IMR-90 (cell line): ENCODE measurements around the gene CALU. TPM values are rescaled to one million over a fixed set of nuclear protein-coding genes. Genes with fewer than 3 reads are reported as not detected.

ENCODE experiments used
- ATAC-seq: fragments of 200-7000 bp; cut with Tn5 transposase; 2 replicates; pipeline ENCODE4 v1.9.1; 2020; ENCODE audit warnings: low read depth, mild to moderate bottlenecking, moderate library complexity
- BruUV-seq: library from RNA; stranded (reverse); fragments of 400-500 nt; replicated peaks from 2 replicates; lab custom pipeline; 2021; lab: Mats Ljungman, UMichigan
- CTCF ChIA-PET: fragments of 300-600 bp; formaldehyde crosslinking; extraction: SDS; loops from one replicate; lab custom pipeline; 2021; ENCODE audit warnings: antibody characterized with exemption; lab: Yijun Ruan, JAX
- POLR2A ChIA-PET: fragments of 300-600 bp; sonication (Branson Sonifier 250); formaldehyde crosslinking; loops from one replicate; lab custom pipeline; 2022; ENCODE audit warnings: antibody characterized with exemption; ENCODE audit not compliant: unreplicated experiment; lab: Charles Lee
- DNase-seq: peaks from one replicate; pipeline ENCODE4 v3.0.0; 2013
- H2AFZ ChIP-seq: replicated peaks from 2 replicates; pipeline ENCODE3; 2013; ENCODE audit warnings: low read length, mild to moderate bottlenecking; ENCODE audit not compliant: poor library complexity
- H2AK5ac ChIP-seq: 2 replicates; pipeline ENCODE4 v1.6.1; 2013; ENCODE audit warnings: low read depth, low read length, inconsistent platforms
- H2AK9ac ChIP-seq: replicated peaks from 2 replicates; pipeline ENCODE3; 2013; ENCODE audit warnings: mild to moderate bottlenecking, low read depth, low read length, moderate library complexity; ENCODE audit not compliant: poor library complexity
- H2BK120ac ChIP-seq: 2 replicates; pipeline ENCODE4 v1.6.1; 2013; ENCODE audit warnings: low read depth, low read length, inconsistent platforms
- H2BK15ac ChIP-seq: 3 replicates; pipeline ENCODE4 v1.6.1; 2013; ENCODE audit warnings: low read depth, low read length, inconsistent platforms
- H2BK20ac ChIP-seq: 2 replicates; pipeline ENCODE4 v1.6.1; 2013; ENCODE audit warnings: low read depth, mild to moderate bottlenecking, inconsistent platforms, low read length, moderate library complexity
- H2BK5ac ChIP-seq: 2 replicates; pipeline ENCODE4 v1.6.1; 2013; ENCODE audit warnings: mild to moderate bottlenecking, low read depth, low read length, inconsistent platforms; ENCODE audit not compliant: poor library complexity, severe bottlenecking
- H3K14ac ChIP-seq: replicated peaks from 2 replicates; pipeline ENCODE4 v1.6.1; 2013; ENCODE audit warnings: low read depth, low read length, inconsistent platforms
- H3K18ac ChIP-seq: 2 replicates; pipeline ENCODE4 v1.6.1; 2013; ENCODE audit warnings: low read depth, low read length, control low read depth
- H3K23ac ChIP-seq: 2 replicates; pipeline ENCODE4 v1.6.1; 2013; ENCODE audit warnings: low read depth, low read length, inconsistent platforms
- H3K27ac ChIP-seq: 2 replicates; pipeline ENCODE4 v1.5.1; 2013; ENCODE audit warnings: mild to moderate bottlenecking, control low read depth, low read length; ENCODE audit not compliant: insufficient read depth
- H3K27me3 ChIP-seq: 2 replicates; pipeline ENCODE4 v1.6.1; 2013; ENCODE audit warnings: low read length; ENCODE audit not compliant: control insufficient read depth, insufficient read depth
- H3K36me3 ChIP-seq: 2 replicates; pipeline ENCODE4 v1.6.1; 2013; ENCODE audit warnings: low read length, mixed read lengths; ENCODE audit not compliant: control insufficient read depth, insufficient read depth
- H3K4ac ChIP-seq: 2 replicates; pipeline ENCODE4 v1.6.1; 2013; ENCODE audit warnings: low read depth, low read length, inconsistent platforms
- H3K4me1 ChIP-seq: 2 replicates; pipeline ENCODE4 v1.6.1; 2013; ENCODE audit warnings: low read length, mixed read lengths; ENCODE audit not compliant: control insufficient read depth, insufficient read depth
- H3K4me2 ChIP-seq: 2 replicates; pipeline ENCODE4 v1.6.1; 2013; ENCODE audit warnings: low read depth, mild to moderate bottlenecking, control low read depth, low read length, moderate library complexity
- H3K4me3 ChIP-seq: 2 replicates; pipeline ENCODE4 v1.5.1; 2013; ENCODE audit warnings: low read depth, mild to moderate bottlenecking, control low read depth, low read length, moderate library complexity; ENCODE audit not compliant: insufficient read depth
- H3K56ac ChIP-seq: 2 replicates; pipeline ENCODE4 v1.6.1; 2013; ENCODE audit warnings: low read length, inconsistent platforms; ENCODE audit not compliant: insufficient read depth; ENCODE audit errors: extremely low read depth
- H3K79me1 ChIP-seq, 2 experiments: 2 replicates each; pipeline ENCODE4 v1.6.1; 2013; ENCODE audit warnings: low read length in 2 of 2, inconsistent platforms in 1 of 2, low read depth in 1 of 2
- H3K9ac ChIP-seq: 2 replicates; pipeline ENCODE4 v1.6.1; 2013; ENCODE audit warnings: low read depth, low read length, control low read depth
- H3K9me1 ChIP-seq: 2 replicates; pipeline ENCODE4 v1.6.1; 2013; ENCODE audit warnings: low read length, inconsistent platforms; ENCODE audit not compliant: insufficient read depth
- H3K9me3 ChIP-seq: 2 replicates; pipeline ENCODE4 v1.6.1; 2013; ENCODE audit warnings: low read length; ENCODE audit not compliant: control insufficient read depth, insufficient read depth
- H4K20me1 ChIP-seq: 2 replicates; pipeline ENCODE4 v1.6.1; 2013; ENCODE audit warnings: low read length, inconsistent platforms; ENCODE audit not compliant: insufficient read depth
- H4K5ac ChIP-seq: 2 replicates; pipeline ENCODE4 v1.6.1; 2013; ENCODE audit warnings: mild to moderate bottlenecking, low read depth, low read length, control low read depth
- H4K8ac ChIP-seq, 2 experiments: 2 replicates each; pipeline ENCODE4 v1.6.1; 2013; ENCODE audit warnings: low read depth in 2 of 2, low read length in 2 of 2, control low read depth in 1 of 2, inconsistent platforms in 1 of 2
- H4K91ac ChIP-seq: 2 replicates; pipeline ENCODE4 v1.6.1; 2013; ENCODE audit warnings: low read depth, low read length, inconsistent platforms; ENCODE audit not compliant: insufficient read depth
- BHLHE40 ChIP-seq: fragments of 150-350 bp; IDR thresholded peaks from 2 replicates; pipeline ENCODE4 v1.6.1; 2016; ENCODE audit warnings: mild to moderate bottlenecking, low read depth, low read length
- CEBPB ChIP-seq: IDR thresholded peaks from 2 replicates; pipeline ENCODE4 v1.6.1; 2012; ENCODE audit warnings: low read depth, low read length, improper control_type of control experiment
- CHD1 ChIP-seq: IDR thresholded peaks from 2 replicates; pipeline ENCODE4 v1.6.1; 2012; ENCODE audit warnings: low read depth, low read length, improper control_type of control experiment
- CTCF ChIP-seq: conservative IDR thresholded peaks from 2 replicates; pipeline ENCODE4 v1.5.1; 2012; ENCODE audit warnings: mild to moderate bottlenecking, low read depth, low read length, improper control_type of control experiment
- ELK1 ChIP-seq: fragments of 150-350 bp; IDR thresholded peaks from 2 replicates; pipeline ENCODE4 v1.6.1; 2016; ENCODE audit warnings: low read depth, mild to moderate bottlenecking, low read length, moderate library complexity, borderline replicate concordance
- FOS ChIP-seq: fragments of 150-350 bp; IDR thresholded peaks from 2 replicates; pipeline ENCODE4 v1.6.1; 2016; ENCODE audit warnings: low read depth, low read length
- MAFK ChIP-seq: IDR thresholded peaks from 2 replicates; pipeline ENCODE4 v1.6.1; 2012; ENCODE audit warnings: low read depth, low read length, improper control_type of control experiment
- MAZ ChIP-seq: IDR thresholded peaks from 2 replicates; pipeline ENCODE4 v1.6.1; 2012; ENCODE audit warnings: low read depth, mild to moderate bottlenecking, low read length, improper control_type of control experiment, moderate library complexity, borderline replicate concordance
- MXI1 ChIP-seq: IDR thresholded peaks from 2 replicates; pipeline ENCODE4 v1.6.1; 2012; ENCODE audit warnings: low read depth, mild to moderate bottlenecking, low read length, moderate library complexity, borderline replicate concordance
- NFE2L2 ChIP-seq: fragments of 150-350 bp; IDR thresholded peaks from 2 replicates; pipeline ENCODE4 v1.6.1; 2016; ENCODE audit warnings: low read depth, mild to moderate bottlenecking, low read length
- POLR2A ChIP-seq: IDR thresholded peaks from 2 replicates; pipeline ENCODE4 v1.6.1; 2012; ENCODE audit warnings: mild to moderate bottlenecking, low read depth, low read length
- RCOR1 ChIP-seq: IDR thresholded peaks from 2 replicates; pipeline ENCODE4 v1.6.1; 2012; ENCODE audit warnings: mild to moderate bottlenecking, low read length, improper control_type of control experiment; ENCODE audit not compliant: insufficient replicate concordance
- RFX5 ChIP-seq: IDR thresholded peaks from 2 replicates; pipeline ENCODE4 v1.8.0; 2012; ENCODE audit warnings: low read depth, mild to moderate bottlenecking, low read length, moderate library complexity
- SMC3 ChIP-seq: fragments of 150-350 bp; IDR thresholded peaks from 2 replicates; pipeline ENCODE4 v1.6.1; 2016; ENCODE audit warnings: low read depth, mild to moderate bottlenecking, antibody characterized with exemption, low read length, moderate library complexity
- USF2 ChIP-seq: fragments of 150-350 bp; IDR thresholded peaks from 2 replicates; pipeline ENCODE4 v1.6.1; 2017; ENCODE audit warnings: mild to moderate bottlenecking, antibody characterized with exemption, low read length, low read depth
- WGBS, 2 experiments: methylation state at CpG; one replicate each; pipeline versions ENCODE4 v1.1.5 to v1.1.7; 2013; ENCODE audit warnings: missing lambda C conversion rate in 2 of 2; ENCODE audit not compliant: insufficient read length in 1 of 2; ENCODE audit errors: extremely low coverage in 2 of 2; 5-methylcytosine and 5-hydroxymethylcytosine counted together
- dilution Hi-C: fragments of 300-500 bp; cut with HindIII; formaldehyde crosslinking; loops from one replicate; pipeline ENCODE4 v1.14.3; 2018; ENCODE audit warnings: low sequenced_read_pairs; ENCODE audit not compliant: unreplicated experiment
- in situ Hi-C: fragments of 300-500 bp; cut with MboI; formaldehyde crosslinking; loops from 3 replicates; pipeline ENCODE4 v1.14.3; 2019; ENCODE audit warnings: low sequenced_read_pairs, inconsistent platforms, mixed read lengths
- intact Hi-C: fragments of 100-400 bp; cut with micrococcal nuclease; formaldehyde crosslinking; loops from 2 replicates; pipeline ENCODE4 v1.10.0; 2022
- polyA plus RNA-seq, 3 experiments: library from polyadenylated mRNA; depleted of rRNA; stranded (reverse); fragments of >200 nt; gene quantifications; 2 replicates each; pipeline ENCODE4 v1.2.3, GENCODE V29; 2012; ENCODE audit warnings: low replicate concordance in 1 of 3
- total RNA-seq: library from RNA; depleted of rRNA; stranded (reverse); fragments of >200 nt; gene quantifications from 2 replicates; pipeline ENCODE4 v1.2.3, GENCODE V29; 2012

CALU gene
- total and polyA plus RNA-seq, 2 of the 4 experiments (the other 2 are of a cell fraction) = 421 to 525 TPM

GRCh38 chr7:128743112-128743772, 4.1 kb downstream of the CALU start:
- no peak overlapping the region for H4K5ac ChIP-seq
- 100% methylated on average over 1 of the region's 7 CpGs; no CpG with 5 or more reads in 1 of the 2 experiments for WGBS, 2 experiments
- H3K79me1 ChIP-seq = peaks cover 0 to 22% of the 10 kb centered on the region in 2 experiments; a peak in 2 of 4 replicates
- dilution Hi-C loops = no loop called here
- BruUV-seq = no TSS peak
- H3K27me3 ChIP-seq = no peaks in the 10 kb centered on the region
- no peak overlapping the region for H3K9ac ChIP-seq
- no peak overlapping the region for H3K4ac ChIP-seq
- no peak overlapping the region for H2BK20ac ChIP-seq
- no peak overlapping the region for H3K23ac ChIP-seq
- H4K20me1 ChIP-seq = peaks cover 90% of the 10 kb centered on the region
- peak overlapping the region; percentile 2; the same call in 1 of the 2 replicates for H2AK5ac ChIP-seq
- ATAC-seq = no peak
- H3K14ac ChIP-seq = no peak overlapping the region
- ChIA-PET POLR2A (interaction anchor here (0.7 kb wide), 2 partner anchors 8 to 337 kb away, joined by 4 to 5 read pairs; no protein-coding TSS in a partner anchor), CTCF (interaction anchor here (0.7 kb wide), 1 partner anchor 32 kb away, joined by 6 read pairs; the partner anchor contains the start of gene OPN1SW)
- peaks cover 18% of the 10 kb centered on the region for H3K9me1 ChIP-seq
- peaks cover 12% of the 10 kb centered on the region for H3K36me3 ChIP-seq
- H3K9me3 ChIP-seq = no peaks in the 10 kb centered on the region
- H3K4me1 ChIP-seq = peaks cover 6% of the 10 kb centered on the region
- no peak overlapping the region for H2BK5ac ChIP-seq
- H2BK15ac ChIP-seq = no peak overlapping the region
- no peak overlapping the region for H3K18ac ChIP-seq
- no peak overlapping the region for H2BK120ac ChIP-seq
- DNase-seq = no peak
- no peak overlapping the region for H3K56ac ChIP-seq
- in situ Hi-C loops = no loop called here
- no peak overlapping the region for H4K8ac ChIP-seq
- no peak overlapping the region for H4K91ac ChIP-seq
- H3K4me3 ChIP-seq = no peak overlapping the region
- H3K27ac ChIP-seq = no peak overlapping the region
- H2AFZ ChIP-seq = no peak overlapping the region
- intact Hi-C loops = loop anchor here (5.0 kb wide), 1 partner anchor 89 kb away; the partner anchor contains the start of gene FLNC
- no peak overlapping the region for H2AK9ac ChIP-seq
- no peak overlapping the region for H3K4me2 ChIP-seq
- TF ChIP-seq MAZ (no peak), MAFK (no peak), FOS (no peak), SMC3 (no peak), RFX5 (no peak), MXI1 (no peak), ELK1 (no peak), CEBPB (no peak), USF2 (no peak), RCOR1 (no peak), CHD1 (no peak), BHLHE40 (no peak), CTCF (no peak), POLR2A (no peak), NFE2L2 (no peak)
